SK-N-MC (cell line): Measurements from ENCODE around the gene SYCP3.

Experiments
- EZH2 ChIP-seq: fragments of 200-600 bp; sonication (generic); IDR thresholded peaks from one replicate; pipeline ENCODE4 v1.6.1; 2017; ENCODE audit warnings: antibody characterized with exemption
- FOXP2 ChIP-seq: optimal IDR thresholded peaks from 2 replicates; pipeline ENCODE3; 2011; ENCODE audit warnings: mild to moderate bottlenecking, moderate library complexity; ENCODE audit not compliant: insufficient read depth; ENCODE audit errors: extremely low read length, control extremely low read depth
- POLR2AphosphoS5 ChIP-seq: IDR thresholded peaks from 2 replicates; pipeline ENCODE4 v1.6.1; 2012; ENCODE audit warnings: mild to moderate bottlenecking, low read depth, low read length, borderline replicate concordance

DNA sequence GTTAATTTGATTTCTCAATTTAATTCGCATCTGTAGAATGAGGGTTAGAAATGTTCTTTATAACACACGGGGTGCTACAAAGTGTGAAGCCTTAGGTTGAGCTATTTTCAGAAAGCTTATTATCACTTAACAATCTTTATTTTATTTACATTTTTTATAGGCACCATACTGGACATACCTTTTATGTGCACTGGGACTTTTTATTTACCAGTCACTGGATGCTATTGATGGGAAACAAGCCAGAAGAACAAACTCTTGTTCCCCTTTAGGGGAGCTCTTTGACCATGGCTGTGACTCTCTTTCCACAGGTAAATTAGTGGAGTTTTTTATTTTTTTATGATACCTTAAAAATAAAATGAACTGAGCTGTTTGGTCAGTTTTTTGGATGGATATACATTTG, 25.3 kb downstream of the SYCP3 start:
- no peak for TF ChIP-seq EZH2
- TF ChIP-seq POLR2AphosphoS5 = no peak
- TF ChIP-seq FOXP2 = no peak
